Peyer's patch (tissue), 4 donors: ENCODE results near the gene ZNRF3.

ENCODE experiments used
- POLR2A ChIP-seq, 2 donors: fragments of 450-650 bp; IDR thresholded peaks; one replicate each; pipeline ENCODE4 v1.5.1; 2017; ENCODE audit warnings: antibody characterized with exemption in 2 of 2, mild to moderate bottlenecking in 2 of 2, moderate library complexity in 2 of 2
- TF ChIP-seq, protein P1 (sequence below), 6 experiments: fragments of 450-650 bp in 4 of 6; fragments of 200-600 bp in 2 of 6; sonication (generic) in 1 of 6; IDR thresholded peaks; one replicate each; pipeline ENCODE4 v1.5.1; 2017 to 2019; ENCODE audit warnings: antibody characterized with exemption in 6 of 6, mild to moderate bottlenecking in 3 of 6, moderate library complexity in 1 of 6

DNA sequence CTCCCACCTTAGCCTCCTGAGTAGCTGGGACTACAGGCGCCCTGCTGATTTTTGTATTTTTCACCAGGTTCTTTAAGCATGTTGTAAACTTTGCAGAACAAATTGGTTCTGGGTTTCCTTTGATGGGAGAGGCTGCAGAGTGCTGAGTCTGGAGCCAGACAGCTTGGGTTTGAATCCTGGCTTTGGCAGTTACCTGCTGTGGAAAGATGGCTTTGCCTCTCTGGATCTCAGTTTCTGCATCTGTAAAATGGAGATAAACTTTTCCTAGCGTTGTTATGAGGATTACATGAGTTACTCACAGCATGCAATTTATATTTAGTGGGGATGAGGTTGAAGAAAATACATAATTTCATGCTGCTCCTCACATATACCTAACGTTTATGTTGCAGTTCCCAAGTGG lies 19.1 kb downstream of the ZNRF3 start:
- TF ChIP-seq, protein P1, sequence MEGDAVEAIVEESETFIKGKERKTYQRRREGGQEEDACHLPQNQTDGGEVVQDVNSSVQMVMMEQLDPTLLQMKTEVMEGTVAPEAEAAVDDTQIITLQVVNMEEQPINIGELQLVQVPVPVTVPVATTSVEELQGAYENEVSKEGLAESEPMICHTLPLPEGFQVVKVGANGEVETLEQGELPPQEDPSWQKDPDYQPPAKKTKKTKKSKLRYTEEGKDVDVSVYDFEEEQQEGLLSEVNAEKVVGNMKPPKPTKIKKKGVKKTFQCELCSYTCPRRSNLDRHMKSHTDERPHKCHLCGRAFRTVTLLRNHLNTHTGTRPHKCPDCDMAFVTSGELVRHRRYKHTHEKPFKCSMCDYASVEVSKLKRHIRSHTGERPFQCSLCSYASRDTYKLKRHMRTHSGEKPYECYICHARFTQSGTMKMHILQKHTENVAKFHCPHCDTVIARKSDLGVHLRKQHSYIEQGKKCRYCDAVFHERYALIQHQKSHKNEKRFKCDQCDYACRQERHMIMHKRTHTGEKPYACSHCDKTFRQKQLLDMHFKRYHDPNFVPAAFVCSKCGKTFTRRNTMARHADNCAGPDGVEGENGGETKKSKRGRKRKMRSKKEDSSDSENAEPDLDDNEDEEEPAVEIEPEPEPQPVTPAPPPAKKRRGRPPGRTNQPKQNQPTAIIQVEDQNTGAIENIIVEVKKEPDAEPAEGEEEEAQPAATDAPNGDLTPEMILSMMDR (IDR thresholded peaks at IDR 0.05) = no peak
- TF ChIP-seq POLR2A (IDR thresholded peaks at IDR 0.05) = no peak
